Fibroblast of lung (primary cell): ENCODE results near the gene RNF224.

ENCODE experiments used
- EZH2 ChIP-seq: IDR thresholded peaks from 2 replicates; pipeline ENCODE4 v1.5.1; 2012; ENCODE audit warnings: low read length, control low read depth, mild to moderate bottlenecking; ENCODE audit errors: missing control alignments
- TF ChIP-seq, protein P1 (sequence below), 2 donors: IDR thresholded peaks in 1 of 2; conservative IDR thresholded peaks in 1 of 2; 1 replicate in 1 of 2; 2 replicates in 1 of 2; pipeline ENCODE4 v1.5.1; 2011 to 2012; ENCODE audit warnings: low read length in 2 of 2, control low read depth in 1 of 2, inconsistent platforms in 1 of 2, low read depth in 1 of 2, mild to moderate bottlenecking in 1 of 2

- no peak for TF ChIP-seq EZH2
- TF ChIP-seq, protein P1, sequence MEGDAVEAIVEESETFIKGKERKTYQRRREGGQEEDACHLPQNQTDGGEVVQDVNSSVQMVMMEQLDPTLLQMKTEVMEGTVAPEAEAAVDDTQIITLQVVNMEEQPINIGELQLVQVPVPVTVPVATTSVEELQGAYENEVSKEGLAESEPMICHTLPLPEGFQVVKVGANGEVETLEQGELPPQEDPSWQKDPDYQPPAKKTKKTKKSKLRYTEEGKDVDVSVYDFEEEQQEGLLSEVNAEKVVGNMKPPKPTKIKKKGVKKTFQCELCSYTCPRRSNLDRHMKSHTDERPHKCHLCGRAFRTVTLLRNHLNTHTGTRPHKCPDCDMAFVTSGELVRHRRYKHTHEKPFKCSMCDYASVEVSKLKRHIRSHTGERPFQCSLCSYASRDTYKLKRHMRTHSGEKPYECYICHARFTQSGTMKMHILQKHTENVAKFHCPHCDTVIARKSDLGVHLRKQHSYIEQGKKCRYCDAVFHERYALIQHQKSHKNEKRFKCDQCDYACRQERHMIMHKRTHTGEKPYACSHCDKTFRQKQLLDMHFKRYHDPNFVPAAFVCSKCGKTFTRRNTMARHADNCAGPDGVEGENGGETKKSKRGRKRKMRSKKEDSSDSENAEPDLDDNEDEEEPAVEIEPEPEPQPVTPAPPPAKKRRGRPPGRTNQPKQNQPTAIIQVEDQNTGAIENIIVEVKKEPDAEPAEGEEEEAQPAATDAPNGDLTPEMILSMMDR (conservative IDR thresholded peaks at IDR 0.05 in 1 of 2, IDR thresholded peaks at IDR 0.05 in 1 of 2; ENCODE audit: low read depth in 1 of 2, low read length in 2 of 2): no peak
These were observed 35.4 kb upstream of the RNF224 start for GRCh38 chr9:137191691-137192447.
